Measurements from ENCODE around the gene BTD.
"Not testable (repeated sequence)": the region's sequence is repeated elsewhere in the genome, so short reads cannot be mapped to it uniquely, and the experiment has no call there.

BTD gene

GRCh38 chr3:15602816-15603215 is 1.3 kb downstream of the BTD start:
- not testable (repeated sequence) for DNase-seq (ENCODE audit: low read depth)

- not testable (repeated sequence) for DNase-seq (ENCODE audit: low read depth)
These were observed 3.0 kb downstream of the BTD start for GRCh38 chr3:15604584-15604983.

- no peak for DNase-seq (ENCODE audit: low read depth)
These were observed 4.9 kb downstream of the BTD start for GRCh38 chr3:15606434-15606891.

- DNase-seq (ENCODE audit: low read depth) = no peak
These were observed 8.7 kb downstream of the BTD start for GRCh38 chr3:15610082-15610759.

GRCh38 chr3:15611018-15611417 is 9.5 kb downstream of the BTD start:
- no peak for DNase-seq (ENCODE audit: low read depth)

- DNase-seq (ENCODE audit: low read depth) = no peak
These were observed 10.5 kb downstream of the BTD start for GRCh38 chr3:15612001-15612400.

- DNase-seq (ENCODE audit: low read depth) = no peak
These were observed 13.4 kb downstream of the BTD start for GRCh38 chr3:15614958-15615357.

- no peak for DNase-seq (ENCODE audit: low read depth)
These were observed 14.5 kb downstream of the BTD start for GRCh38 chr3:15616053-15616452.

GRCh38 chr3:15619659-15620464 is 18.3 kb downstream of the BTD start:
- not testable (repeated sequence) for DNase-seq (ENCODE audit: low read depth)

GRCh38 chr3:15623535-15624440 is 22.2 kb downstream of the BTD start:
- no peak for DNase-seq (ENCODE audit: low read depth)

GRCh38 chr3:15628967-15629366 is 27.4 kb downstream of the BTD start:
- DNase-seq (ENCODE audit: low read depth) = no peak

GRCh38 chr3:15629860-15630597 is 28.5 kb downstream of the BTD start:
- DNase-seq (ENCODE audit: low read depth) = no peak

GRCh38 chr3:15630646-15631350 is 29.3 kb downstream of the BTD start:
- DNase-seq (ENCODE audit: low read depth) = no peak

GRCh38 chr3:15631426-15632211 is 30.1 kb downstream of the BTD start:
- DNase-seq (ENCODE audit: low read depth) = no peak

- DNase-seq (ENCODE audit: low read depth) = no peak
These were observed 30.7 kb downstream of the BTD start for GRCh38 chr3:15632212-15632580.

- DNase-seq (ENCODE audit: low read depth) = no peak
These were observed 31.6 kb downstream of the BTD start for GRCh38 chr3:15633159-15633558.

- DNase-seq (ENCODE audit: low read depth) = no peak
These were observed 32.4 kb downstream of the BTD start for GRCh38 chr3:15633766-15634598.

- no peak for DNase-seq (ENCODE audit: low read depth)
These were observed 33.1 kb downstream of the BTD start for GRCh38 chr3:15634671-15635070.

GRCh38 chr3:15635121-15635661 is 33.6 kb downstream of the BTD start:
- no peak for DNase-seq (ENCODE audit: low read depth)

Measured in CMK (cell line).